Measurements from ENCODE around the gene SLIT3. TPM values are rescaled to one million over a fixed set of nuclear protein-coding genes. Genes with fewer than 3 reads are reported as not detected.

Gene SLIT3
- total RNA-seq, 1 donor from 2014 or later = 0.22 TPM

DNA sequence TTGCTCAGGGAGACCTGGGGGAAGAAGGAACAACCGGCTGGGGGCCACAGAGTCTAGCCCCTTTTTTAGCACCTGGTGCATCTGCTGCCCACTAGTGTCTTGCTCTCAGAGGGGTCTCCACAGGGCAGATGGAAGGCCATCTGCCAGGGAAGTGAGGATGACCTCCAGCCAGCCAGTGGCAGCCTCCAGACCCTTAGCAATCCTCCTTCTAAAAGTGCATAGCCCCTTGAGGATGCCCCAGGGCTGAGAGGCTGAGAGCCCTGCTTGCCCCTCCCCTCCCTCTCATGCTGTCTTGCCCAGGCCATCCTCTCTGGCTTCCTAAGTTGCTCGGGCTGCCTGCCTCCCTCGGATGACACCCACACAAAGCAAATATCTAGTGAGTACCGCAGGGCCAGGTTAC, 640.2 kb downstream of the SLIT3 start:
- Histone ChIP-seq H3K4me3 (no peak overlapping the region), H2AFZ (replicated peaks) (no peak overlapping the region), H3K79me2 (ENCODE audit: low read depth) (no peaks in the 10 kb centered on the region), H3K27ac (no peak overlapping the region), H3F3A (ENCODE audit: low read depth) (no peaks in the 10 kb centered on the region), H3K27me3 (no peaks in the 10 kb centered on the region), H4K20me1 (ENCODE audit: low read depth) (no peaks in the 10 kb centered on the region), H3K9me3 (ENCODE audit: low read depth) (no peaks in the 10 kb centered on the region), H3K4me1 (no peaks in the 10 kb centered on the region), H3K9ac (no peak overlapping the region), H3K36me3 (no peaks in the 10 kb centered on the region), H3K4me2 (no peak overlapping the region)
- Mint-ChIP-seq H3K36me3 (no peaks in the 10 kb centered on the region), H3K27ac (no peak overlapping the region), H3K27me3 (ENCODE audit: insufficient read depth, low read depth) (peaks cover 19% of the 10 kb centered on the region), H3K9me3 (no peaks in the 10 kb centered on the region), H3K4me3 (no peak overlapping the region), H3K4me1 (no peaks in the 10 kb centered on the region)
- TF ChIP-seq EZH2 (IDR thresholded peaks at IDR 0.05) = no peak
- no peak for TF ChIP-seq EZH2phosphoT487 (IDR thresholded peaks at IDR 0.05)
- TF ChIP-seq, protein P1, sequence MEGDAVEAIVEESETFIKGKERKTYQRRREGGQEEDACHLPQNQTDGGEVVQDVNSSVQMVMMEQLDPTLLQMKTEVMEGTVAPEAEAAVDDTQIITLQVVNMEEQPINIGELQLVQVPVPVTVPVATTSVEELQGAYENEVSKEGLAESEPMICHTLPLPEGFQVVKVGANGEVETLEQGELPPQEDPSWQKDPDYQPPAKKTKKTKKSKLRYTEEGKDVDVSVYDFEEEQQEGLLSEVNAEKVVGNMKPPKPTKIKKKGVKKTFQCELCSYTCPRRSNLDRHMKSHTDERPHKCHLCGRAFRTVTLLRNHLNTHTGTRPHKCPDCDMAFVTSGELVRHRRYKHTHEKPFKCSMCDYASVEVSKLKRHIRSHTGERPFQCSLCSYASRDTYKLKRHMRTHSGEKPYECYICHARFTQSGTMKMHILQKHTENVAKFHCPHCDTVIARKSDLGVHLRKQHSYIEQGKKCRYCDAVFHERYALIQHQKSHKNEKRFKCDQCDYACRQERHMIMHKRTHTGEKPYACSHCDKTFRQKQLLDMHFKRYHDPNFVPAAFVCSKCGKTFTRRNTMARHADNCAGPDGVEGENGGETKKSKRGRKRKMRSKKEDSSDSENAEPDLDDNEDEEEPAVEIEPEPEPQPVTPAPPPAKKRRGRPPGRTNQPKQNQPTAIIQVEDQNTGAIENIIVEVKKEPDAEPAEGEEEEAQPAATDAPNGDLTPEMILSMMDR (IDR thresholded peaks at IDR 0.05) = no peak
- DNase-seq (ENCODE audit: low spot score) = no peak

- Histone ChIP-seq H3K4me3 (no peak overlapping the region), H3K9me3 (ENCODE audit: low read depth) (no peaks in the 10 kb centered on the region), H3F3A (ENCODE audit: low read depth) (peaks cover 2% of the 10 kb centered on the region), H3K27me3 (peaks cover 6% of the 10 kb centered on the region), H3K4me2 (no peak overlapping the region), H3K9ac (no peak overlapping the region), H3K36me3 (no peaks in the 10 kb centered on the region), H4K20me1 (ENCODE audit: low read depth) (peaks cover 7% of the 10 kb centered on the region), H3K27ac (no peak overlapping the region), H3K79me2 (ENCODE audit: low read depth) (no peaks in the 10 kb centered on the region), H3K4me1 (no peaks in the 10 kb centered on the region), H2AFZ (replicated peaks) (no peak overlapping the region)
- Mint-ChIP-seq H3K27ac (no peak overlapping the region), H3K9me3 (no peaks in the 10 kb centered on the region), H3K27me3 (ENCODE audit: insufficient read depth, low read depth) (peaks cover 24% of the 10 kb centered on the region), H3K4me1 (peaks cover 6% of the 10 kb centered on the region), H3K36me3 (no peaks in the 10 kb centered on the region), H3K4me3 (no peak overlapping the region)
- no peak for DNase-seq (ENCODE audit: low spot score)
- TF ChIP-seq, protein P1 (IDR thresholded peaks at IDR 0.05) = no peak
- TF ChIP-seq EZH2 (IDR thresholded peaks at IDR 0.05) = no peak
- no peak for TF ChIP-seq EZH2phosphoT487 (IDR thresholded peaks at IDR 0.05)
Observed at GRCh38 chr5:168659286-168659847, 641.6 kb downstream of the SLIT3 start.

- H4K20me1 ChIP-seq (ENCODE audit: low read depth) = peaks cover 14% of the 10 kb centered on the region
- Mint-ChIP-seq H3K27ac (no peak overlapping the region), H3K36me3 (no peaks in the 10 kb centered on the region), H3K4me1 (peaks cover 14% of the 10 kb centered on the region), H3K4me3 (no peak overlapping the region), H3K9me3 (no peaks in the 10 kb centered on the region), H3K27me3 (ENCODE audit: insufficient read depth, low read depth) (peaks cover 28% of the 10 kb centered on the region)
- no peak overlapping the region for H3K27ac ChIP-seq
- no peak overlapping the region for H3K9ac ChIP-seq
- no peak overlapping the region for H2AFZ ChIP-seq (replicated peaks)
- H3K27me3 ChIP-seq = peaks cover 6% of the 10 kb centered on the region
- H3K4me1 ChIP-seq = peaks cover 6% of the 10 kb centered on the region
- no peaks in the 10 kb centered on the region for H3K79me2 ChIP-seq (ENCODE audit: low read depth)
- H3K9me3 ChIP-seq (ENCODE audit: low read depth) = no peaks in the 10 kb centered on the region
- H3K4me3 ChIP-seq = no peak overlapping the region
- H3K36me3 ChIP-seq = no peaks in the 10 kb centered on the region
- no peak overlapping the region for H3K4me2 ChIP-seq
- no peak for TF ChIP-seq EZH2phosphoT487 (IDR thresholded peaks at IDR 0.05)
- TF ChIP-seq, protein P1 (IDR thresholded peaks at IDR 0.05) = no peak
- TF ChIP-seq EZH2 (IDR thresholded peaks at IDR 0.05) = no peak
- no peak for DNase-seq (ENCODE audit: low spot score)
- H3F3A ChIP-seq (ENCODE audit: low read depth) = peaks cover 11% of the 10 kb centered on the region
Observed at GRCh38 chr5:168658394-168658793, 642.5 kb downstream of the SLIT3 start.
